ENCODE data around the gene GNAI3.

GRCh38 chr1:109618661-109619575, 70.5 kb downstream of the GNAI3 start:
- TF ChIP-seq, protein P1, sequence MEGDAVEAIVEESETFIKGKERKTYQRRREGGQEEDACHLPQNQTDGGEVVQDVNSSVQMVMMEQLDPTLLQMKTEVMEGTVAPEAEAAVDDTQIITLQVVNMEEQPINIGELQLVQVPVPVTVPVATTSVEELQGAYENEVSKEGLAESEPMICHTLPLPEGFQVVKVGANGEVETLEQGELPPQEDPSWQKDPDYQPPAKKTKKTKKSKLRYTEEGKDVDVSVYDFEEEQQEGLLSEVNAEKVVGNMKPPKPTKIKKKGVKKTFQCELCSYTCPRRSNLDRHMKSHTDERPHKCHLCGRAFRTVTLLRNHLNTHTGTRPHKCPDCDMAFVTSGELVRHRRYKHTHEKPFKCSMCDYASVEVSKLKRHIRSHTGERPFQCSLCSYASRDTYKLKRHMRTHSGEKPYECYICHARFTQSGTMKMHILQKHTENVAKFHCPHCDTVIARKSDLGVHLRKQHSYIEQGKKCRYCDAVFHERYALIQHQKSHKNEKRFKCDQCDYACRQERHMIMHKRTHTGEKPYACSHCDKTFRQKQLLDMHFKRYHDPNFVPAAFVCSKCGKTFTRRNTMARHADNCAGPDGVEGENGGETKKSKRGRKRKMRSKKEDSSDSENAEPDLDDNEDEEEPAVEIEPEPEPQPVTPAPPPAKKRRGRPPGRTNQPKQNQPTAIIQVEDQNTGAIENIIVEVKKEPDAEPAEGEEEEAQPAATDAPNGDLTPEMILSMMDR (IDR thresholded peaks at IDR 0.05), result no peak
- TF ChIP-seq POLR2AphosphoS5 (IDR thresholded peaks at IDR 0.05) (no peak), EP300 (IDR thresholded peaks at IDR 0.05) (no peak), POLR2A (IDR thresholded peaks at IDR 0.05) (no peak)

All from upper lobe of left lung (tissue), 4 donors.